Gastrocnemius medialis (tissue), 4 donors: Measurements from ENCODE around the gene AGA.

Source experiments
- CTCF ChIP-seq, 5 experiments: fragments of 450-650 bp in 3 of 5; fragments of 200-600 bp in 2 of 5; sonication (generic) in 2 of 5; IDR thresholded peaks in 4 of 5; conservative IDR thresholded peaks in 1 of 5; 1 replicate in 4 of 5; 2 replicates in 1 of 5; pipeline ENCODE4 v1.5.1; 2016 to 2019; ENCODE audit warnings: antibody characterized with exemption in 5 of 5, mild to moderate bottlenecking in 3 of 5, moderate library complexity in 3 of 5
- POLR2A ChIP-seq, 2 donors: fragments of 450-650 bp; IDR thresholded peaks; one replicate each; pipeline ENCODE4 v1.6.1; 2017; ENCODE audit warnings: antibody characterized with exemption in 2 of 2, mild to moderate bottlenecking in 2 of 2, moderate library complexity in 2 of 2

- no peak for TF ChIP-seq CTCF (IDR thresholded peaks at IDR 0.05 in 4 of 5, conservative IDR thresholded peaks at IDR 0.05 in 1 of 5)
- TF ChIP-seq POLR2A (IDR thresholded peaks at IDR 0.05): no peak
These were observed 56.5 kb downstream of the AGA start for GRCh38 chr4:177385576-177386277.
